ENCODE data around the gene KIF26A. TPM values are rescaled to one million over a fixed set of nuclear protein-coding genes. Genes with fewer than 3 reads are reported as not detected.

The KIF26A gene
- total RNA-seq, 1 donor from 2014 or later: 0.26 TPM

- Histone ChIP-seq H3K4me3 (ENCODE audit: low read depth, low read length) (no peak overlapping the region), H3K36me3 (ENCODE audit: control insufficient read depth, insufficient read depth, low read length) (no peaks in the 10 kb centered on the region), H3K27me3 (ENCODE audit: control insufficient read depth, insufficient read depth, low read length) (no peaks in the 10 kb centered on the region)
- DNase-seq (ENCODE audit: low read depth): no peak
- TF ChIP-seq CTCF (IDR thresholded peaks at IDR 0.05; ENCODE audit: insufficient read depth, low read length, severe bottlenecking): no peak
- no peak for FAIRE-seq
Observed at GRCh38 chr14:104211215-104211614, 72.8 kb downstream of the KIF26A start.

- no peak for FAIRE-seq
Observed at GRCh38 chr14:104211741-104212140, 73.4 kb downstream of the KIF26A start.

GRCh38 chr14:104212206-104213095 is 74.1 kb downstream of the KIF26A start:
- Histone ChIP-seq H3K36me3 (ENCODE audit: control insufficient read depth, insufficient read depth, low read length) (no peaks in the 10 kb centered on the region), H3K27me3 (ENCODE audit: control insufficient read depth, insufficient read depth, low read length) (no peaks in the 10 kb centered on the region), H3K4me3 (ENCODE audit: low read depth, low read length) (no peak overlapping the region)
- DNase-seq (ENCODE audit: low read depth): no peak
- no peak for FAIRE-seq
- TF ChIP-seq CTCF (IDR thresholded peaks at IDR 0.05; ENCODE audit: insufficient read depth, low read length, severe bottlenecking): no peak

More at GRCh38 chr14:104211741-104212140, 73.4 kb downstream of the KIF26A start:
- TF ChIP-seq CTCF (IDR thresholded peaks at IDR 0.05; ENCODE audit: insufficient read depth, low read length, severe bottlenecking): no peak
- Histone ChIP-seq H3K4me3 (ENCODE audit: low read depth, low read length) (no peak overlapping the region), H3K36me3 (ENCODE audit: control insufficient read depth, insufficient read depth, low read length) (no peaks in the 10 kb centered on the region), H3K27me3 (ENCODE audit: control insufficient read depth, insufficient read depth, low read length) (no peaks in the 10 kb centered on the region)
- DNase-seq (ENCODE audit: low read depth): no peak

GRCh38 chr14:104213301-104214034 is 75.1 kb downstream of the KIF26A start:
- FAIRE-seq (no peak), DNase-seq (ENCODE audit: low read depth) (no peak)
- no peak overlapping the region for H3K4me3 ChIP-seq (ENCODE audit: low read depth, low read length)
- TF ChIP-seq CTCF (IDR thresholded peaks at IDR 0.05; ENCODE audit: insufficient read depth, low read length, severe bottlenecking): no peak
- H3K27me3 ChIP-seq (ENCODE audit: control insufficient read depth, insufficient read depth, low read length): no peaks in the 10 kb centered on the region
- no peaks in the 10 kb centered on the region for H3K36me3 ChIP-seq (ENCODE audit: control insufficient read depth, insufficient read depth, low read length)

- H3K4me3 ChIP-seq (ENCODE audit: low read depth, low read length): no peak overlapping the region
- no peak for DNase-seq (ENCODE audit: low read depth)
- FAIRE-seq: no peak
- TF ChIP-seq CTCF (IDR thresholded peaks at IDR 0.05; ENCODE audit: insufficient read depth, low read length, severe bottlenecking): no peak
- H3K27me3 ChIP-seq (ENCODE audit: control insufficient read depth, insufficient read depth, low read length): no peaks in the 10 kb centered on the region
- H3K36me3 ChIP-seq (ENCODE audit: control insufficient read depth, insufficient read depth, low read length): no peaks in the 10 kb centered on the region
Observed at GRCh38 chr14:104214431-104215218, 76.2 kb downstream of the KIF26A start.

Measured in bronchial epithelial cell (primary cell).